ENCODE results near the gene NEURL3. TPM values are rescaled to one million over a fixed set of nuclear protein-coding genes. Genes with fewer than 3 reads are reported as not detected.

Gene NEURL3
- total RNA-seq, 1 experiment from 2014 or later = 4.2 TPM

GRCh38 chr2:96539215-96539920, 34.2 kb upstream of the NEURL3 start:
- Histone ChIP-seq H3K4me3 (ENCODE audit: low read depth, low read length) (no peak overlapping the region), H3K27me3 (replicated peaks; ENCODE audit: control insufficient read depth, insufficient read depth, low read length) (no peaks in the 10 kb centered on the region), H3K36me3 (ENCODE audit: control insufficient read depth, insufficient read depth, low read length) (no peaks in the 10 kb centered on the region), H3K9me3 (no peaks in the 10 kb centered on the region), H3K4me1 (peaks cover 7% of the 10 kb centered on the region)
- H3K9me3 Mint-ChIP-seq (ENCODE audit: unreplicated experiment) = no peaks in the 10 kb centered on the region
- intact Hi-C loops (cut with micrococcal nuclease; ENCODE audit: unreplicated experiment) = no loop called here
- no peak for DNase-seq
- no peaks in the 10 kb centered on the region for H3K36me3 Mint-ChIP-seq (ENCODE audit: insufficient read depth, unreplicated experiment)
- H3K4me3 Mint-ChIP-seq (ENCODE audit: unreplicated experiment) = peak overlapping the region; percentile 38
- no peaks in the 10 kb centered on the region for H3K27me3 Mint-ChIP-seq (ENCODE audit: insufficient read depth, unreplicated experiment)
- no peaks in the 10 kb centered on the region for H3K4me1 Mint-ChIP-seq (ENCODE audit: low read depth, unreplicated experiment)
- no peak for TF ChIP-seq CTCF (IDR thresholded peaks at IDR 0.05; ENCODE audit: insufficient read depth in 1 of 2, low read depth in 1 of 2, low read length in 1 of 2, severe bottlenecking in 1 of 2, unreplicated experiment in 1 of 2)
- BruUV-seq (replicated peaks) = no TSS peak
- ChIA-PET POLR2A (no interaction called here), CTCF (interaction anchor here (1.3 kb wide), 1 partner anchor 15 kb away, joined by 3 read pairs; no protein-coding TSS in a partner anchor)
- H3K27ac Mint-ChIP-seq (ENCODE audit: unreplicated experiment) = no peak overlapping the region

- intact Hi-C loops (cut with micrococcal nuclease; ENCODE audit: unreplicated experiment) = no loop called here
- no peaks in the 10 kb centered on the region for H3K9me3 Mint-ChIP-seq (ENCODE audit: unreplicated experiment)
- CTCF ChIA-PET = interaction anchor here (1.6 kb wide), 1 partner anchor 11 kb away, joined by 6 read pairs; no protein-coding TSS in a partner anchor
- no TSS peak for BruUV-seq (replicated peaks)
- peaks cover 7% of the 10 kb centered on the region for H3K4me1 ChIP-seq
- no peaks in the 10 kb centered on the region for H3K9me3 ChIP-seq
- H3K4me3 ChIP-seq (ENCODE audit: low read depth, low read length) = no peak overlapping the region
- no peak for TF ChIP-seq CTCF (IDR thresholded peaks at IDR 0.05; ENCODE audit: insufficient read depth in 1 of 2, low read depth in 1 of 2, low read length in 1 of 2, severe bottlenecking in 1 of 2, unreplicated experiment in 1 of 2)
- H3K4me3 Mint-ChIP-seq (ENCODE audit: unreplicated experiment) = peak overlapping the region; percentile 87
- DNase-seq = no peak
- no peaks in the 10 kb centered on the region for H3K4me1 Mint-ChIP-seq (ENCODE audit: low read depth, unreplicated experiment)
- H3K27ac Mint-ChIP-seq (ENCODE audit: unreplicated experiment) = no peak overlapping the region
- H3K36me3 ChIP-seq (ENCODE audit: control insufficient read depth, insufficient read depth, low read length) = no peaks in the 10 kb centered on the region
- no peaks in the 10 kb centered on the region for H3K27me3 ChIP-seq (replicated peaks; ENCODE audit: control insufficient read depth, insufficient read depth, low read length)
- H3K36me3 Mint-ChIP-seq (ENCODE audit: insufficient read depth, unreplicated experiment) = no peaks in the 10 kb centered on the region
- POLR2A ChIA-PET = no interaction called here
- H3K27me3 Mint-ChIP-seq (ENCODE audit: insufficient read depth, unreplicated experiment) = no peaks in the 10 kb centered on the region
Observed at GRCh38 chr2:96538487-96539214, 33.5 kb upstream of the NEURL3 start.

- Histone ChIP-seq H3K4me3 (ENCODE audit: low read depth, low read length) (peak overlapping the region; percentile 57), H3K36me3 (ENCODE audit: control insufficient read depth, insufficient read depth, low read length) (no peaks in the 10 kb centered on the region), H3K27me3 (replicated peaks; ENCODE audit: control insufficient read depth, insufficient read depth, low read length) (no peaks in the 10 kb centered on the region), H3K9me3 (no peaks in the 10 kb centered on the region), H3K4me1 (peaks cover 7% of the 10 kb centered on the region)
- Mint-ChIP-seq H3K4me3 (ENCODE audit: unreplicated experiment) (peak overlapping the region; percentile 87), H3K27me3 (ENCODE audit: insufficient read depth, unreplicated experiment) (no peaks in the 10 kb centered on the region), H3K4me1 (ENCODE audit: low read depth, unreplicated experiment) (no peaks in the 10 kb centered on the region), H3K27ac (ENCODE audit: unreplicated experiment) (no peak overlapping the region), H3K36me3 (ENCODE audit: insufficient read depth, unreplicated experiment) (no peaks in the 10 kb centered on the region), H3K9me3 (ENCODE audit: unreplicated experiment) (no peaks in the 10 kb centered on the region)
- BruUV-seq (replicated peaks) = no TSS peak
- POLR2A ChIA-PET = no interaction called here
- intact Hi-C loops (cut with micrococcal nuclease; ENCODE audit: unreplicated experiment) = loop anchor here (2.0 kb wide), 1 partner anchor 29 kb away; no protein-coding TSS in a partner anchor
- no peak for DNase-seq
- no peak for TF ChIP-seq CTCF (IDR thresholded peaks at IDR 0.05; ENCODE audit: insufficient read depth in 1 of 2, low read depth in 1 of 2, low read length in 1 of 2, severe bottlenecking in 1 of 2, unreplicated experiment in 1 of 2)
- CTCF ChIA-PET = interaction anchor here (1.6 to 1.7 kb wide), 2 partner anchors 12 to 16 kb away, joined by 5 to 6 read pairs; no protein-coding TSS in a partner anchor
Observed at GRCh38 chr2:96537734-96538486, 32.8 kb upstream of the NEURL3 start.
